GM19452 (cell line): ENCODE measurements around the gene CD200R1.

ENCODE experiments used
- ATAC-seq: cut with Tn5 transposase; IDR thresholded peaks from one replicate; pipeline ENCODE4 v1.9.1; 2021; ENCODE audit not compliant: unreplicated experiment

The CD200R1 gene

GRCh38 chr3:112974894-112975293 lies at the start of gene CD200R1:
Gene CD200R1, minus strand, starts transcription at chr3:112975103. Its CDS starts 246 bp downstream, at chr3:112974857.
- no peak for ATAC-seq

DNA sequence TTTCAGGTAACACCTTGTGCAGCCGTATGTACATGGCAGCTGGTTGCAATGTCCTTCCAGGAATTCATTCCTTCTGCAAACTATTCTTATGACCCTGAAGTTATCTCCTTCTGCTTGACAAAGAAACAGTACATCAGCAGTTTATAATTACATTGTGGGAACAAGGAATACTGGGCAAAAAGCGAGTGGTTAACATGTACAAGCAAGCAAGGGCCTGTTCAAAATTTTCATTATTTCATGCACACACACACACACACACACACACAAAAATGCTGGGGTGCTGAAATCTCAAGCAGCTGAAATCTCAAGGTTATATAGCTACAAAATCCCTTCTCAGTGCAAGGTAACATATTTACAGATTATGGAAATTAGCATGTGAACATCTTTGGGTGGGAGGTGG lies 46.6 kb upstream of the CD200R1 start:
- ATAC-seq, result no peak

DNA sequence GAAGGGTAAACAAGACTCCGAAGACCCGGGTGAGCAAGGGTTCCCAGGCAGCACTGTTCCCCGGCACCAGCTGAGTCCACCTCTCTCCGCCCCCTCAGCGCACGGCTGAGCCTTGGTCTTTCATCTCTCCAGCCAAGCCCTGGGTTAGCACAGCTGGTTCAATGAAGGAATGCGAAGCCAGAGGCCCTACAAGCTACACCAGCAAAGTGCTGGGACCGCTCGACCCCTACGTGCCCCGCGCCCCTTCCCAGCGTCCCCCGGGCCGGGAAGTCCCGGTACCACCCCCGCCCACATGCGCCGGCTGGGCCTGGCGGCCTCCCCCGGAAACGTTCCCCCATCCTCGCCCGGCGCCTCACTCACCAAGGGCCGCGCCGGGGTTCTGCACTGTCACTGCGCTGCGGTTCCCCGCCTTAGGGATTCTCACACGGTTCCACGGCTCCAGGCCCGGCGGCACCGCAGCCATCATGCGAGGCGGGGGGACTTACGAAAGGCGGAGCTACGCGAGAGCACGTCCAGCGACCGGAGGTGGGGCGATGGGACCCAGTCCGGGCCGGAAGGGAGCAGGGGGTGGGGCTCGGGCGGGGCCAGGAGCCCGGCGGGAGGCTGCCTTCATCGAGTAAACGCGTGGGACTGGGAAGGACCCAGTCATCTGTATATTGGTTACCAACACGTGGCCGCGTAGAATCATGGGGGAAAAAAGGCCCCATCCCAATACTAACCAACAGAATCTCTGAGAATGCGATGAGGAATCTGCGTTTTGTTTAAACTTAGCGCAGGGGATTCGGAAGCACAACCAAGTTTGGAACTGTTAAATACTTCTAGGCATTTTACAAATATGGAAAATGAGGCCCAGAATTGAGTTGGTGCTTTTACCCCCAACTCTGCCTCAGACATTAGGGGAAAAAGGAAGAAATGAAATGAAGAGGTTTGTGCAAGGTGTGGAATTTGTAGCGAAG lies 44.6 kb upstream of the CD200R1 start:
- ATAC-seq, result peak; percentile 88

GRCh38 chr3:113018536-113019181 lies 43.8 kb upstream of the CD200R1 start:
- no peak for ATAC-seq

DNA sequence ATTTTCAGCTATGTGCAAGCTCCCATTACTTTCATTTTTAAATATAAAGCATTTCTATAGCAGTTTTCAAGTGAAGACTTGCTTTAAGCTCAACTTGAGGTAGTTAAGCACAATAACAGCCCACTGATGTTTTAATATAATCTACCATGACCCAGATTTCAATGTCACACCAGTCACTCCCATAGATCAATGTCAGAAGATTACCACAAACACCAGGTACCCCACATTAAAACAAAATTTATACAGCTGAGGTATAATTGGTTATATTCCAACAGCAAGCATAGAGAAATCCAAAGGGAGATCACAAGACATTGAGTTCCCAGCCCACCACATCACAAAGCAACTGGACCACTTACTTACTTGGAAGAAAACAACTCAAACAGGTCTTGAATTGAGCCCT lies 38.7 kb upstream of the CD200R1 start:
- ATAC-seq, result no peak

- no peak for ATAC-seq
These were observed 33.2 kb upstream of the CD200R1 start for GRCh38 chr3:113008117-113008516.

GRCh38 chr3:113006359-113007056 lies 31.6 kb upstream of the CD200R1 start:
- ATAC-seq, result no peak

- ATAC-seq, result no peak
These were observed 30.7 kb upstream of the CD200R1 start for GRCh38 chr3:113005611-113006010.

DNA sequence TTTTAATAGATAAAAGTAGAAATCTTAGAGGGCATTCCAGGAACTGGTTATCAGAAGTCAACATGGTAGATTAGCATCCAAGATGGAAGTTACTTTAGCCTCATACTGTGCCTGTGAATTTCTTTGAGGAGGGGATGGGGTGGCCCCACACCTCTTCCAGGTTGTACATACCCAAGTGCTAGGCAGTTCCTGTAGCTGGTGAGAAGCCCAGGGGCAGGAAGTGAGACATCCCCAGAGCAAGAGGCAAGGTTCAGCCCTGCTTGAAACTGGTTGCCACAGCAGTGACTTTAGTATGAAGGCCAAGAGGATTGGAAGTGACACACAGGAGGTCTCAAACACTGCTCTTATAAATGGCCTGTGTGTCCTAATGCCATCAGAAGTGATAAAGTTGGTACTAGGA lies 27.8 kb upstream of the CD200R1 start:
- ATAC-seq, result no peak

- ATAC-seq, result no peak
These were observed 27.1 kb upstream of the CD200R1 start for GRCh38 chr3:113002037-113002436.

GRCh38 chr3:113000691-113001090 lies 25.8 kb upstream of the CD200R1 start:
- ATAC-seq, result no peak

DNA sequence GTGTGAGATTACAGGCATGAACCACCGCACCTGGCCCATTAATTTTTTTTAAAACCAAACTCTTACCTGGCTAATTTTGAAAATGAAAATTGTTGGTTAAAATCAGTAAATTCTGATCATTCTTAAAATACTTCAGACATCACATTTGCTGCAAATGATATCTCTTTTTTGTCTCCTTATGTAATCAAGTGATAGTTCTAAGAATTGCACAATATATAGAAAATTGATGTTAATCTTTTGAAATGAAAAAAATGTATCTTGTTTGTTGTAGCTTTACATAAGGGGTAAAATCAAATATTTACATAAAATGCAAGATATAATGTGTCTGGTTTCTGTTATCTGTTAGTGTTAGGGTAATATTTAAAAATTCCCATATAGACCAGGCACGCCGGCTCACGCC lies 20.9 kb upstream of the CD200R1 start:
- no peak for ATAC-seq

GRCh38 chr3:112990672-112991602 lies 16.0 kb upstream of the CD200R1 start, which contains the start of gene GTPBP8:
Gene GTPBP8, plus strand, starts transcription at chr3:112990984. Its CDS starts 16 bp downstream, at chr3:112991000.
- ATAC-seq, result peak; percentile 96

DNA sequence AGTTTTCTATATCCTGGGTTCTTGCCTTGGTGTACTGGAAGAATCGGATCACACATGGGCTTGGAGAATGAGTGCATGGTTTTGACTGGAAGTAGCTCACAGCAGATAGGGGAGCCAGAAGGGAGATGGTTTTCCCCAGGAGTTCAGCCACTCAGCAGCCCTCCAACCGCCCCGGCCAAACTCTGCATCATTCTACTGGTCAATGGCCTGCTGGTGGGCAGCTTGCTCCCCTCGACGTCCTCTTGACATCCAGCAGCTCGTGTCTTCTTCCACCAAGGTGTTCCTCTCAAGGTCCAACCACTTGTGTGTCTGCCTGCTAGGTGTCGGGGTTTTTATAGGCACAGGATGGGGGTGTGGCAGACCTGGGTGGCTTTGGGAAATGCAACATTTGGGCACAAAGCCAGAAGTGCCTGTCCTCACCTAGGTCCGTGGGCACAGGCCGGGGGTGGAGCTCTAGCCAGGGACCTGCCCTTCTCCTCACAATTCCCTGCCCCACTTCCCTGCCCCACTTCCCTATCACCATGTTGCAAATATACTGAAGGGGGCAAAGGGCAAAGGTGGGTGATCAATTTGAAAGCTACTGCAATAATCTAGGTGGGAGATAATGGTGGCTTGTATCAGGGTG lies 12.9 kb upstream of the CD200R1 start:
- no peak for ATAC-seq

- ATAC-seq, result no peak
These were observed 9.6 kb upstream of the CD200R1 start for GRCh38 chr3:112984485-112984884.

- ATAC-seq, result no peak
These were observed 7.8 kb upstream of the CD200R1 start for GRCh38 chr3:112982710-112983109.

- ATAC-seq, result no peak
These were observed 5.2 kb upstream of the CD200R1 start for GRCh38 chr3:112980080-112980479.

DNA sequence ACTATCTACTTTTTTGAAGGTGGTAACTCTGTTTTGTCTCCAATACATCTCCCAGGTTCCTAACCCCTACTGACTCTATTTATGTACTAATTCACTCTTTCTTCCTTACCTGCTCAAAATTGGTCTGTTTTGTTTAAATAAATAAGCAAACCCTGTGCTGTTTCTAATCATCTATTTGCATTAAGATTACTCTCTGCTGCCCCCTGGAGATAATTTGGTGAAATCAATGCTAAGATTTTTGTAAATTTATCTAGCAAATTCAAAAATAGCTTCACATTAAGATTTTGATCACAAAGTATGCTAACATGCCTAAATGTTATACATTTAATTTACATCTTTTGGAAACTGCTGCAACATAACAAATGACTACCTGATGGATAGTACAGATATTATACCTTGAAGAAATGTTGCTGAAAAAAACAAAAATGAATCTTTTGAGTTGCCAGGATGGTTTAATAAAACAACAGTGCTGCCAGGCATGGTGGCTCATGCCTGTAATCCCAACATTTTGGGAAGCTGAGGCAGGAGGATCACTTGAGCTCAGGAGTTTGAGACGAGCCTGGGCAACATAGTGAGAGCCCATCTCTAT lies 4.4 kb upstream of the CD200R1 start:
- ATAC-seq, result no peak

- ATAC-seq, result no peak
These were observed 2.0 kb upstream of the CD200R1 start for GRCh38 chr3:112976953-112977352.

DNA sequence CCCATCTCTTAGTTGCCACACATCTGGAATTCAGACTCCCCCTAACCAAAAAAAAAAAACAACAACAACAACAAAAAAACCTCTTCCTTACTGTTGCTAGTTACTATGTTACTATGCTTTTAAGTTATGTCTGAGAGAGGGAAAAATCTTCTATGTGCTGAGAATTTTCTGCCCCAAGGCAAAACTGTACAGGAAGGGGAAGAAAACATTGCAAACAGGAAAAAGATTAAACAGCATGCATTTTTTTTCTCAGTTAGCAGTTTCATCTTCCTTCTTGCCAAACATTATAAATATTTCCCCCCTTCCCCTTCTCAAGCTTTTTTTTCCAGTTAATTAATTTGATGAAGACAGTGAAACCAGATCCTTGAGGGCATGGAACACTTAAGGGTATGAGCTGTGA lies 1.1 kb upstream of the CD200R1 start:
- no peak for ATAC-seq
